Measurements from ENCODE around the gene KLF2. TPM values are rescaled to one million over a fixed set of nuclear protein-coding genes. Genes with fewer than 3 reads are reported as not detected.

The KLF2 gene
- total and polyA plus RNA-seq, 10 of the 15 experiments (the other 5 are each of a cell fraction or from before 2014, with no cell fraction given) = 0.16 to 13.7 (median 1.0) TPM

DNA sequence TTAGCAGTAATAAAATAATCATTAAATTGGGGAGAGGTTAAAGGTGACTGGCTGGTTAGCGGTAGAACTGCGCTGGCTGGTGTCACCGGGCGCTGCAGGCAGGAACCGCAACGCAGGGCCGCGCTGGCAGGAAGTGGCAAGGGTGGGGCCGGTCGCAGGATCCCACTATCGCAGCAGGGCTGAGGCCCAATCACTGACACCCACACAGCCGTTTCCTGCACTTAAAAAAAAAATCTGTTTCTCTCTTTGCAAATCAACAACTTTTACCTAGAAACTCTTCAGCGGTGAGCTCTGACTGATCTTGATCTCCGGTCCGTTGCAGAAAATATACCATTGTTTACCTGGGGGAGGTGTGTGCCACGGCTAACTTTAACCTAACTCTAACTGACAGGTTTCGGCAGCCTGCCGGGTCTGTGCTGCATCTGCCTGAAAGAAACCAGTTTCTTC lies 46.9 kb downstream of the KLF2 start:
- RAD21 ChIA-PET (ENCODE audit: unreplicated experiment) = interaction anchor here (0.6 to 4.4 kb wide), 8 partner anchors 11 to 118 kb away, joined by 3 to 26 read pairs (median 6); no protein-coding TSS in a partner anchor
- CTCF ChIA-PET = interaction anchor here (1.1 to 4.2 kb wide), 4 partner anchors 12 to 123 kb away, joined by 3 to 26 read pairs (median 12); no protein-coding TSS in a partner anchor
- SMC1A ChIA-PET (ENCODE audit: uncharacterized antibody, unreplicated experiment) = interaction anchor here (0.9 to 2.2 kb wide), 9 partner anchors 11 to 125 kb away, joined by 3 to 22 read pairs (median 5); no protein-coding TSS in a partner anchor
- H2AFZ ChIP-seq (ENCODE audit: control insufficient read depth, low read depth, low read length) = no peak overlapping the region
- in situ Hi-C loops (cut with MboI) = no loop called here
- peaks cover 62% of the 10 kb centered on the region for H3K4me1 ChIP-seq (ENCODE audit: control insufficient read depth, insufficient read depth, low read length)
- H3K27ac ChIP-seq (ENCODE audit: control insufficient read depth, insufficient read depth) = peak overlapping the region; percentile 81
- peak overlapping the region; percentile 60 for H3K9ac ChIP-seq (ENCODE audit: control insufficient read depth, insufficient read depth, low read length)
- no peaks in the 10 kb centered on the region for H3K79me2 ChIP-seq (ENCODE audit: control insufficient read depth, insufficient read depth, low read length)
- FAIRE-seq (peak; percentile 89), ATAC-seq (peak; percentile 86), DNase-seq (ENCODE audit: low read depth, low spot score) (peak; percentile 79)
- POLR2A ChIA-PET = interaction anchor here (0.8 to 2.0 kb wide), 7 partner anchors 11 to 123 kb away, joined by 3 to 13 read pairs (median 5); partner anchors contain the start of gene KLF2
- H3K36me3 ChIP-seq (ENCODE audit: control insufficient read depth in 2 of 2, insufficient read depth in 2 of 2, low read length in 1 of 2) = peaks cover 14 to 17% of the 10 kb centered on the region in 2 experiments; a peak in 3 of 4 replicates
- peak overlapping the region; percentile 79 for H3K4me2 ChIP-seq (ENCODE audit: control insufficient read depth, insufficient read depth)
- H3K4me3 ChIP-seq = peak overlapping the region; percentile 3; the same call in 1 of the 2 replicates
- BruUV-seq (replicated peaks) = no TSS peak
- H4K20me1 ChIP-seq (ENCODE audit: control insufficient read depth, insufficient read depth) = no peaks in the 10 kb centered on the region
- no peaks in the 10 kb centered on the region for H3K9me3 ChIP-seq (replicated peaks; ENCODE audit: control insufficient read depth, insufficient read depth, low read length)
- no peaks in the 10 kb centered on the region for H3K27me3 ChIP-seq (replicated peaks in 1 of 2; ENCODE audit: control insufficient read depth in 2 of 2, insufficient read depth in 2 of 2, low read length in 1 of 2)
- intact Hi-C loops (cut with micrococcal nuclease; ENCODE audit: unreplicated experiment) = loop anchor here (1.0 kb wide), 1 partner anchor 32 kb away; no protein-coding TSS in a partner anchor
- WGBS (ENCODE audit: insufficient coverage, insufficient replicate concordance, low lambda C conversion rate, missing lambda C conversion rate) = under 1% methylated on average over 18 of the region's 18 CpGs
- TF ChIP-seq MTA2 (IDR thresholded peaks at IDR 0.05; ENCODE audit: low read depth) = peak; percentile 60; the same call in 1 of the 2 replicates
- no peak for TF ChIP-seq BRCA1 (IDR thresholded peaks at IDR 0.05; ENCODE audit: low read depth, low read length)
- no peak for TF ChIP-seq ZSCAN29 (IDR thresholded peaks at IDR 0.05)
- 0 out of 2 replicates have a peak, but pooled peaks have one; percentile 72 for TF ChIP-seq BACH1 (IDR thresholded peaks at IDR 0.05; ENCODE audit: borderline replicate concordance)
- peak; percentile 77 for TF ChIP-seq NR2C1 (IDR thresholded peaks at IDR 0.05)
- peak in 1 of 2 experiments; percentile 80; a peak in 1 of 4 replicates for TF ChIP-seq ETV6 (conservative IDR thresholded peaks at IDR 0.05 in 1 of 2, IDR thresholded peaks at IDR 0.05 in 1 of 2; ENCODE audit: borderline replicate concordance in 1 of 2, low read depth in 1 of 2)
- no peak for TF ChIP-seq HDAC2 (IDR thresholded peaks at IDR 0.05)
- peak; percentile 90 for TF ChIP-seq FOXM1 (IDR thresholded peaks at IDR 0.05; ENCODE audit: low read depth, low read length)
- TF ChIP-seq TCF12 (IDR thresholded peaks at IDR 0.05; ENCODE audit: low read depth, low read length) = 0 out of 2 replicates have a peak, but pooled peaks have one; percentile 13
- TF ChIP-seq, protein P1, sequence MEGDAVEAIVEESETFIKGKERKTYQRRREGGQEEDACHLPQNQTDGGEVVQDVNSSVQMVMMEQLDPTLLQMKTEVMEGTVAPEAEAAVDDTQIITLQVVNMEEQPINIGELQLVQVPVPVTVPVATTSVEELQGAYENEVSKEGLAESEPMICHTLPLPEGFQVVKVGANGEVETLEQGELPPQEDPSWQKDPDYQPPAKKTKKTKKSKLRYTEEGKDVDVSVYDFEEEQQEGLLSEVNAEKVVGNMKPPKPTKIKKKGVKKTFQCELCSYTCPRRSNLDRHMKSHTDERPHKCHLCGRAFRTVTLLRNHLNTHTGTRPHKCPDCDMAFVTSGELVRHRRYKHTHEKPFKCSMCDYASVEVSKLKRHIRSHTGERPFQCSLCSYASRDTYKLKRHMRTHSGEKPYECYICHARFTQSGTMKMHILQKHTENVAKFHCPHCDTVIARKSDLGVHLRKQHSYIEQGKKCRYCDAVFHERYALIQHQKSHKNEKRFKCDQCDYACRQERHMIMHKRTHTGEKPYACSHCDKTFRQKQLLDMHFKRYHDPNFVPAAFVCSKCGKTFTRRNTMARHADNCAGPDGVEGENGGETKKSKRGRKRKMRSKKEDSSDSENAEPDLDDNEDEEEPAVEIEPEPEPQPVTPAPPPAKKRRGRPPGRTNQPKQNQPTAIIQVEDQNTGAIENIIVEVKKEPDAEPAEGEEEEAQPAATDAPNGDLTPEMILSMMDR (IDR thresholded peaks at IDR 0.05 in 2 of 3, conservative IDR thresholded peaks at IDR 0.05 in 1 of 3; ENCODE audit: control insufficient read depth in 2 of 3, extremely low read depth in 1 of 3, insufficient read depth in 1 of 3, low read depth in 3 of 3, low read length in 3 of 3) = no peak
- no peak for TF ChIP-seq BMI1 (IDR thresholded peaks at IDR 0.05; ENCODE audit: borderline replicate concordance)
- TF ChIP-seq, protein P2, sequence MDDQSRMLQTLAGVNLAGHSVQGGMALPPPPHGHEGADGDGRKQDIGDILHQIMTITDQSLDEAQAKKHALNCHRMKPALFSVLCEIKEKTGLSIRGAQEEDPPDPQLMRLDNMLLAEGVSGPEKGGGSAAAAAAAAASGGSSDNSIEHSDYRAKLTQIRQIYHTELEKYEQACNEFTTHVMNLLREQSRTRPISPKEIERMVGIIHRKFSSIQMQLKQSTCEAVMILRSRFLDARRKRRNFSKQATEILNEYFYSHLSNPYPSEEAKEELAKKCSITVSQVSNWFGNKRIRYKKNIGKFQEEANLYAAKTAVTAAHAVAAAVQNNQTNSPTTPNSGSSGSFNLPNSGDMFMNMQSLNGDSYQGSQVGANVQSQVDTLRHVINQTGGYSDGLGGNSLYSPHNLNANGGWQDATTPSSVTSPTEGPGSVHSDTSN (IDR thresholded peaks at IDR 0.05; ENCODE audit: insufficient replicate concordance, low read depth, low read length) = peak; percentile 2
- TF ChIP-seq, protein P3, sequence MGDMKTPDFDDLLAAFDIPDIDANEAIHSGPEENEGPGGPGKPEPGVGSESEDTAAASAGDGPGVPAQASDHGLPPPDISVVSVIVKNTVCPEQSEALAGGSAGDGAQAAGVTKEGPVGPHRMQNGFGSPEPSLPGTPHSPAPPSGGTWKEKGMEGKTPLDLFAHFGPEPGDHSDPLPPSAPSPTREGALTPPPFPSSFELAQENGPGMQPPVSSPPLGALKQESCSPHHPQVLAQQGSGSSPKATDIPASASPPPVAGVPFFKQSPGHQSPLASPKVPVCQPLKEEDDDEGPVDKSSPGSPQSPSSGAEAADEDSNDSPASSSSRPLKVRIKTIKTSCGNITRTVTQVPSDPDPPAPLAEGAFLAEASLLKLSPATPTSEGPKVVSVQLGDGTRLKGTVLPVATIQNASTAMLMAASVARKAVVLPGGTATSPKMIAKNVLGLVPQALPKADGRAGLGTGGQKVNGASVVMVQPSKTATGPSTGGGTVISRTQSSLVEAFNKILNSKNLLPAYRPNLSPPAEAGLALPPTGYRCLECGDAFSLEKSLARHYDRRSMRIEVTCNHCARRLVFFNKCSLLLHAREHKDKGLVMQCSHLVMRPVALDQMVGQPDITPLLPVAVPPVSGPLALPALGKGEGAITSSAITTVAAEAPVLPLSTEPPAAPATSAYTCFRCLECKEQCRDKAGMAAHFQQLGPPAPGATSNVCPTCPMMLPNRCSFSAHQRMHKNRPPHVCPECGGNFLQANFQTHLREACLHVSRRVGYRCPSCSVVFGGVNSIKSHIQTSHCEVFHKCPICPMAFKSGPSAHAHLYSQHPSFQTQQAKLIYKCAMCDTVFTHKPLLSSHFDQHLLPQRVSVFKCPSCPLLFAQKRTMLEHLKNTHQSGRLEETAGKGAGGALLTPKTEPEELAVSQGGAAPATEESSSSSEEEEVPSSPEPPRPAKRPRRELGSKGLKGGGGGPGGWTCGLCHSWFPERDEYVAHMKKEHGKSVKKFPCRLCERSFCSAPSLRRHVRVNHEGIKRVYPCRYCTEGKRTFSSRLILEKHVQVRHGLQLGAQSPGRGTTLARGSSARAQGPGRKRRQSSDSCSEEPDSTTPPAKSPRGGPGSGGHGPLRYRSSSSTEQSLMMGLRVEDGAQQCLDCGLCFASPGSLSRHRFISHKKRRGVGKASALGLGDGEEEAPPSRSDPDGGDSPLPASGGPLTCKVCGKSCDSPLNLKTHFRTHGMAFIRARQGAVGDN (IDR thresholded peaks at IDR 0.05) = peak; percentile 63; the same call in 1 of the 2 replicates
- peak; percentile 74 for TF ChIP-seq EED (IDR thresholded peaks at IDR 0.05; ENCODE audit: low read depth)
- no peak for TF ChIP-seq ZNF207 (IDR thresholded peaks at IDR 0.05; ENCODE audit: borderline replicate concordance)
